ENCODE data around the gene HSPA4. TPM values are rescaled to one million over a fixed set of nuclear protein-coding genes. Genes with fewer than 3 reads are reported as not detected.

The HSPA4 gene
- total and polyA plus RNA-seq, 2 of the 13 experiments (the other 11 are each of a cell fraction or from before 2014, with no cell fraction given): 36.6 to 231 TPM

GRCh38 chr5:133129950-133130349, 78.1 kb downstream of the HSPA4 start:
- Histone ChIP-seq H2AFZ (ENCODE audit: low read length) (no peak overlapping the region), H3K4me3 (replicated peaks in 1 of 3; ENCODE audit: insufficient read depth in 1 of 3, low read depth in 2 of 3, low read length in 3 of 3) (no peak overlapping the region), H3K27me3 (ENCODE audit: control insufficient read depth in 1 of 2, insufficient read depth in 2 of 2, low read length in 2 of 2) (peaks cover 0 to 23% of the 10 kb centered on the region in 2 experiments; a peak in 2 of 5 replicates), H4K20me1 (ENCODE audit: insufficient read depth, low read length) (no peaks in the 10 kb centered on the region), H3K4me1 (ENCODE audit: insufficient read depth, low read length) (no peaks in the 10 kb centered on the region), H3K9ac (ENCODE audit: insufficient read depth, low read depth, low read length) (no peak overlapping the region), H3K9me3 (ENCODE audit: low read length) (no peaks in the 10 kb centered on the region), H3K79me2 (ENCODE audit: insufficient read depth, low read length) (no peaks in the 10 kb centered on the region), H3K4me2 (ENCODE audit: low read depth, low read length) (no peak overlapping the region), H3K27ac (ENCODE audit: extremely low read length, insufficient read depth, low read length) (no peak overlapping the region), H3K36me3 (replicated peaks in 1 of 2; ENCODE audit: control insufficient read depth in 1 of 2, insufficient read depth in 2 of 2, low read length in 2 of 2) (no peaks in the 10 kb centered on the region)
- 14% methylated on average over 3 of the region's 3 CpGs for WGBS (ENCODE audit: low lambda C conversion rate)
- BruUV-seq (replicated peaks): no TSS peak
- CTCF ChIA-PET (ENCODE audit: low intra/inter-chr PET ratio, low total read pairs): no interaction called here
- ATAC-seq (no peak), DNase-seq (ENCODE audit: low spot score) (no peak), FAIRE-seq (no peak)
- in situ Hi-C loops (cut with HindIII; ENCODE audit: extremely low pct_ligation_motif_present, low pct_unique_long_range_greater_than_20kb) (no loop called here), intact Hi-C loops (cut with micrococcal nuclease; ENCODE audit: unreplicated experiment) (no loop called here)
- POLR2A ChIA-PET: no interaction called here
- TF ChIP-seq ZNF770 (CRISPR knock-in tag; IDR thresholded peaks at IDR 0.05) (no peak), HOXA3 (CRISPR knock-in tag; IDR thresholded peaks at IDR 0.05) (no peak), ZNF549 (CRISPR knock-in tag; IDR thresholded peaks at IDR 0.05) (no peak), ZNF136 (CRISPR knock-in tag; IDR thresholded peaks at IDR 0.05; ENCODE audit: low read depth) (no peak)

GRCh38 chr5:133130387-133131118, 78.7 kb downstream of the HSPA4 start:
- BruUV-seq (replicated peaks): no TSS peak
- no peak overlapping the region for H3K4me2 ChIP-seq (ENCODE audit: low read depth, low read length)
- FAIRE-seq: no peak
- no peak for TF ChIP-seq ZNF407 (CRISPR knock-in tag; IDR thresholded peaks at IDR 0.05; ENCODE audit: not compliant biosample characterization)

More at GRCh38 chr5:133130387-133131118, 78.7 kb downstream of the HSPA4 start:
- ChIA-PET CTCF (ENCODE audit: low intra/inter-chr PET ratio, low total read pairs) (no interaction called here), POLR2A (no interaction called here)
- in situ Hi-C loops (cut with HindIII; ENCODE audit: extremely low pct_ligation_motif_present, low pct_unique_long_range_greater_than_20kb): no loop called here
- WGBS (ENCODE audit: low lambda C conversion rate): 18% methylated on average over 8 of the region's 8 CpGs
- Histone ChIP-seq H3K36me3 (replicated peaks in 1 of 2; ENCODE audit: control insufficient read depth in 1 of 2, insufficient read depth in 2 of 2, low read length in 2 of 2) (no peaks in the 10 kb centered on the region), H3K27ac (ENCODE audit: extremely low read length, insufficient read depth, low read length) (no peak overlapping the region), H3K4me3 (replicated peaks in 1 of 3; ENCODE audit: insufficient read depth in 1 of 3, low read depth in 2 of 3, low read length in 3 of 3) (no peak overlapping the region), H3K79me2 (ENCODE audit: insufficient read depth, low read length) (no peaks in the 10 kb centered on the region), H3K4me1 (ENCODE audit: insufficient read depth, low read length) (no peaks in the 10 kb centered on the region), H4K20me1 (ENCODE audit: insufficient read depth, low read length) (no peaks in the 10 kb centered on the region), H3K27me3 (ENCODE audit: control insufficient read depth in 1 of 2, insufficient read depth in 2 of 2, low read length in 2 of 2) (peaks cover 0 to 23% of the 10 kb centered on the region in 2 experiments; a peak in 2 of 5 replicates), H3K9ac (ENCODE audit: insufficient read depth, low read depth, low read length) (no peak overlapping the region), H3K9me3 (ENCODE audit: low read length) (no peaks in the 10 kb centered on the region), H2AFZ (ENCODE audit: low read length) (no peak overlapping the region)
- intact Hi-C loops (cut with micrococcal nuclease; ENCODE audit: unreplicated experiment): no loop called here
- DNase-seq (ENCODE audit: low spot score): no peak
- ATAC-seq: no peak
